HEK293 (cell line): ENCODE results near the gene WASF3.

Source experiments
- KLF10 ChIP-seq: fragments of 450-650 bp; IDR thresholded peaks from 2 replicates; pipeline ENCODE4 v1.5.1; 2018; ENCODE audit warnings: missing biosample characterization, mild to moderate bottlenecking, missing genetic modification characterization
- RBAK ChIP-seq: fragments of 450-650 bp; formaldehyde crosslinking; IDR thresholded peaks from 2 replicates; pipeline ENCODE4 v1.5.1; 2016; ENCODE audit warnings: missing biosample characterization, missing genetic modification characterization
- SP2 ChIP-seq: fragments of 450-650 bp; formaldehyde crosslinking; IDR thresholded peaks from 2 replicates; pipeline ENCODE4 v1.5.1; 2016; ENCODE audit warnings: missing biosample characterization, missing genetic modification characterization
- SP7 ChIP-seq: fragments of 450-650 bp; formaldehyde crosslinking; IDR thresholded peaks from 2 replicates; pipeline ENCODE4 v1.5.1; 2016; ENCODE audit warnings: missing biosample characterization, missing genetic modification characterization
- ZBTB7A ChIP-seq: fragments of 450-650 bp; formaldehyde crosslinking; IDR thresholded peaks from 2 replicates; pipeline ENCODE4 v1.5.1; 2016; ENCODE audit warnings: low read depth, missing biosample characterization, missing genetic modification characterization
- ZNF10 ChIP-seq: fragments of 450-650 bp; formaldehyde crosslinking; IDR thresholded peaks from 2 replicates; pipeline ENCODE4 v1.5.1; 2017; ENCODE audit warnings: missing biosample characterization, missing genetic modification characterization
- ZNF175 ChIP-seq: fragments of 450-650 bp; formaldehyde crosslinking; IDR thresholded peaks from 2 replicates; pipeline ENCODE4 v1.5.1; 2016; ENCODE audit warnings: missing biosample characterization, missing genetic modification characterization
- ZNF580 ChIP-seq: fragments of 450-650 bp; formaldehyde crosslinking; IDR thresholded peaks from 2 replicates; pipeline ENCODE4 v1.5.1; 2016; ENCODE audit warnings: missing biosample characterization, missing genetic modification characterization
- ZNF670 ChIP-seq: fragments of 450-650 bp; formaldehyde crosslinking; IDR thresholded peaks from 2 replicates; pipeline ENCODE4 v1.5.1; 2016; ENCODE audit warnings: missing biosample characterization, missing genetic modification characterization, low read depth
- ZSCAN5A ChIP-seq: fragments of 450-650 bp; formaldehyde crosslinking; IDR thresholded peaks from 2 replicates; pipeline ENCODE4 v1.5.1; 2016; ENCODE audit warnings: missing biosample characterization, missing genetic modification characterization
- ZXDB ChIP-seq: fragments of 450-650 bp; formaldehyde crosslinking; IDR thresholded peaks from 2 replicates; pipeline ENCODE4 v1.5.1; 2016; ENCODE audit warnings: missing biosample characterization, missing genetic modification characterization
- TF ChIP-seq, protein P1 (sequence below): fragments of 450-650 bp; formaldehyde crosslinking; IDR thresholded peaks from 2 replicates; pipeline ENCODE4 v1.5.1; 2016; ENCODE audit warnings: missing biosample characterization, missing genetic modification characterization
- TF ChIP-seq, protein P2 (sequence below): fragments of 450-650 bp; formaldehyde crosslinking; IDR thresholded peaks from 2 replicates; pipeline ENCODE4 v1.5.1; 2017; ENCODE audit warnings: missing biosample characterization, missing genetic modification characterization

DNA sequence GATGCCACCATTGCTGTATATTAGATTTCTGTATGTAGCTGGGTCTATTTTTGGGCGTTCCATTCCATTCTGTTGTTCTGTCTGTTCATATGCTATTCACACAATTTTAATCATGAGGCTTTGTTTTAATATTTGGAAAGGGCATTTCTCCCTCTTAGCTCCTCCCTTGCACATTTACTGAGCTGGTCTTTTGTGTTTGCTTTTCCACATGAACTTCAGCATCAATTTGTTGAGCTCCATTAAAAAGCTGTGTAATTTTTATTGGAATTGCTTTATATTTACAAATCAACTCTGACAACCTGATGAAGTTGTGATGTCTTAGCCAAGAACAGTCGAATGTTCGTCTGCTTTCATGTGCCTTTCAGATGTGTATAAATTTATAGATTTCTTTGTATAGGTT, 14.0 kb downstream of the WASF3 start:
- TF ChIP-seq ZNF175 (tag by site-specific recombination) = no peak
- TF ChIP-seq, protein P1, sequence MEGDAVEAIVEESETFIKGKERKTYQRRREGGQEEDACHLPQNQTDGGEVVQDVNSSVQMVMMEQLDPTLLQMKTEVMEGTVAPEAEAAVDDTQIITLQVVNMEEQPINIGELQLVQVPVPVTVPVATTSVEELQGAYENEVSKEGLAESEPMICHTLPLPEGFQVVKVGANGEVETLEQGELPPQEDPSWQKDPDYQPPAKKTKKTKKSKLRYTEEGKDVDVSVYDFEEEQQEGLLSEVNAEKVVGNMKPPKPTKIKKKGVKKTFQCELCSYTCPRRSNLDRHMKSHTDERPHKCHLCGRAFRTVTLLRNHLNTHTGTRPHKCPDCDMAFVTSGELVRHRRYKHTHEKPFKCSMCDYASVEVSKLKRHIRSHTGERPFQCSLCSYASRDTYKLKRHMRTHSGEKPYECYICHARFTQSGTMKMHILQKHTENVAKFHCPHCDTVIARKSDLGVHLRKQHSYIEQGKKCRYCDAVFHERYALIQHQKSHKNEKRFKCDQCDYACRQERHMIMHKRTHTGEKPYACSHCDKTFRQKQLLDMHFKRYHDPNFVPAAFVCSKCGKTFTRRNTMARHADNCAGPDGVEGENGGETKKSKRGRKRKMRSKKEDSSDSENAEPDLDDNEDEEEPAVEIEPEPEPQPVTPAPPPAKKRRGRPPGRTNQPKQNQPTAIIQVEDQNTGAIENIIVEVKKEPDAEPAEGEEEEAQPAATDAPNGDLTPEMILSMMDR (tag by site-specific recombination) = no peak
- TF ChIP-seq RBAK (tag by site-specific recombination) = no peak
- TF ChIP-seq SP2 (tag by site-specific recombination) = no peak
- no peak for TF ChIP-seq KLF10 (tag by site-specific recombination)
- no peak for TF ChIP-seq ZNF10
- TF ChIP-seq SP7 = no peak
- no peak for TF ChIP-seq ZXDB (tag by site-specific recombination)
- no peak for TF ChIP-seq ZSCAN5A
- no peak for TF ChIP-seq ZBTB7A (tag by site-specific recombination)
- TF ChIP-seq ZNF580 (tag by site-specific recombination) = no peak
- TF ChIP-seq, protein P2, sequence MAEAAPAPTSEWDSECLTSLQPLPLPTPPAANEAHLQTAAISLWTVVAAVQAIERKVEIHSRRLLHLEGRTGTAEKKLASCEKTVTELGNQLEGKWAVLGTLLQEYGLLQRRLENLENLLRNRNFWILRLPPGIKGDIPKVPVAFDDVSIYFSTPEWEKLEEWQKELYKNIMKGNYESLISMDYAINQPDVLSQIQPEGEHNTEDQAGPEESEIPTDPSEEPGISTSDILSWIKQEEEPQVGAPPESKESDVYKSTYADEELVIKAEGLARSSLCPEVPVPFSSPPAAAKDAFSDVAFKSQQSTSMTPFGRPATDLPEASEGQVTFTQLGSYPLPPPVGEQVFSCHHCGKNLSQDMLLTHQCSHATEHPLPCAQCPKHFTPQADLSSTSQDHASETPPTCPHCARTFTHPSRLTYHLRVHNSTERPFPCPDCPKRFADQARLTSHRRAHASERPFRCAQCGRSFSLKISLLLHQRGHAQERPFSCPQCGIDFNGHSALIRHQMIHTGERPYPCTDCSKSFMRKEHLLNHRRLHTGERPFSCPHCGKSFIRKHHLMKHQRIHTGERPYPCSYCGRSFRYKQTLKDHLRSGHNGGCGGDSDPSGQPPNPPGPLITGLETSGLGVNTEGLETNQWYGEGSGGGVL = no peak
- no peak for TF ChIP-seq ZNF670 (tag by site-specific recombination)
